Amniotic epithelial cell (primary cell): ENCODE measurements around the gene TRAK1.

Experiments used
- DNase-seq: peaks from one replicate; pipeline ENCODE4 v3.0.0-alpha.2; 2010; ENCODE audit warnings: low read depth

TRAK1 gene

GRCh38 chr3:42247576-42248027, 156.4 kb downstream of the TRAK1 start:
- DNase-seq: peak; percentile 41

GRCh38 chr3:42250761-42251160, 159.6 kb downstream of the TRAK1 start:
- DNase-seq: no peak

GRCh38 chr3:42254566-42254965, 163.4 kb downstream of the TRAK1 start:
- no peak for DNase-seq

GRCh38 chr3:42256135-42256819, 165.1 kb downstream of the TRAK1 start:
- peak; percentile 41 for DNase-seq

GRCh38 chr3:42257007-42257406, 165.8 kb downstream of the TRAK1 start:
- DNase-seq: no peak

- peak; percentile 25 for DNase-seq
These were observed 171.4 kb downstream of the TRAK1 start for GRCh38 chr3:42262525-42262924.

GRCh38 chr3:42263354-42264346, 172.5 kb downstream of the TRAK1 start:
- DNase-seq: no peak

GRCh38 chr3:42264399-42265058, 173.4 kb downstream of the TRAK1 start:
- DNase-seq: no peak

- no peak for DNase-seq
These were observed 174.2 kb downstream of the TRAK1 start for GRCh38 chr3:42265059-42265991.

GRCh38 chr3:42266085-42266484, 174.9 kb downstream of the TRAK1 start, which contains the start of gene CCK:
Gene CCK, minus strand, starts transcription at chr3:42266185. Its CDS starts 2,555 bp downstream, at chr3:42263630.
- DNase-seq: no peak

- DNase-seq: no peak
These were observed 176.7 kb downstream of the TRAK1 start for GRCh38 chr3:42267878-42268277.

- DNase-seq: no peak
These were observed 178.5 kb downstream of the TRAK1 start for GRCh38 chr3:42269647-42270046.

GRCh38 chr3:42270561-42270960, 179.4 kb downstream of the TRAK1 start:
- no peak for DNase-seq

GRCh38 chr3:42271786-42272185, 180.6 kb downstream of the TRAK1 start:
- no peak for DNase-seq

GRCh38 chr3:42273361-42273760, 182.2 kb downstream of the TRAK1 start:
- DNase-seq: no peak

- DNase-seq: no peak
These were observed 183.1 kb downstream of the TRAK1 start for GRCh38 chr3:42274266-42274665.

- DNase-seq: no peak
These were observed 184.1 kb downstream of the TRAK1 start for GRCh38 chr3:42275217-42275616.
